ENCODE results near the gene FGGY.

Gene FGGY

GRCh38 chr1:59417406-59417805, 120.5 kb downstream of the FGGY start:
- DNase-seq: no peak

- DNase-seq: no peak
These were observed 121.7 kb downstream of the FGGY start for GRCh38 chr1:59418363-59419144.

GRCh38 chr1:59419361-59420140, 122.7 kb downstream of the FGGY start:
- no peak for DNase-seq

- no peak for DNase-seq
These were observed 124.5 kb downstream of the FGGY start for GRCh38 chr1:59421232-59421920.

GRCh38 chr1:59422921-59423575, 126.2 kb downstream of the FGGY start:
- peak in 2 of 3 donors; percentile 53 to 73 for DNase-seq

- DNase-seq: no peak
These were observed 130.3 kb downstream of the FGGY start for GRCh38 chr1:59427155-59427554.

GRCh38 chr1:59427784-59428183, 130.9 kb downstream of the FGGY start:
- DNase-seq: no peak

GRCh38 chr1:59428828-59429227, 131.9 kb downstream of the FGGY start:
- DNase-seq: no peak

- DNase-seq: no peak
These were observed 132.8 kb downstream of the FGGY start for GRCh38 chr1:59429656-59430055.

GRCh38 chr1:59431566-59432294, 134.8 kb downstream of the FGGY start:
- no peak for DNase-seq

- no peak for DNase-seq
These were observed 135.9 kb downstream of the FGGY start for GRCh38 chr1:59432531-59433439.

GRCh38 chr1:59433440-59433813, 136.5 kb downstream of the FGGY start:
- no peak for DNase-seq

- DNase-seq: no peak
These were observed 137.4 kb downstream of the FGGY start for GRCh38 chr1:59434336-59434735.

- DNase-seq: peak; percentile 10 to 52 (median 21)
These were observed 139.7 kb downstream of the FGGY start for GRCh38 chr1:59436637-59437036.

GRCh38 chr1:59438058-59438560, 141.2 kb downstream of the FGGY start:
- no peak for DNase-seq

GRCh38 chr1:59442492-59442891, 145.6 kb downstream of the FGGY start:
- no peak for DNase-seq

GRCh38 chr1:59443310-59443709, 146.4 kb downstream of the FGGY start:
- no peak for DNase-seq

GRCh38 chr1:59444520-59444919, 147.6 kb downstream of the FGGY start:
- DNase-seq: no peak

- DNase-seq: no peak
These were observed 148.1 kb downstream of the FGGY start for GRCh38 chr1:59445040-59445439.

- DNase-seq: no peak
These were observed 149.5 kb downstream of the FGGY start for GRCh38 chr1:59446257-59446901.

GRCh38 chr1:59452026-59452425, 155.1 kb downstream of the FGGY start:
- no peak for DNase-seq

Data from suppressor macrophage treated with lipopolysaccharide for 1 hour (primary cell).